Neural cell (in vitro differentiated cells): Measurements from ENCODE around the gene RBP5. TPM values are rescaled to one million over a fixed set of nuclear protein-coding genes. Genes with fewer than 3 reads are reported as not detected.

Source experiments
- H2AFZ ChIP-seq: fragments of 200-600, 300-800 bp; sonication (generic), shearing (Covaris generic); 2 replicates; pipeline ENCODE4 v1.6.0; 2014; ENCODE audit warnings: low read depth, mild to moderate bottlenecking, antibody characterized with exemption, low read length, moderate library complexity
- H3F3A ChIP-seq: fragments of 200-600 bp; shearing (Covaris generic); 2 replicates; pipeline ENCODE4 v1.6.1; 2016; ENCODE audit warnings: mild to moderate bottlenecking, moderate library complexity, mixed read lengths, antibody characterized with exemption, low read length; ENCODE audit not compliant: insufficient read depth, poor library complexity, severe bottlenecking
- H3K27ac ChIP-seq: fragments of 200-600, 300-800 bp; sonication (generic), shearing (Covaris generic); 2 replicates; pipeline ENCODE4 v1.5.1; 2014; ENCODE audit warnings: mild to moderate bottlenecking, low read length, moderate library complexity
- H3K27me3 ChIP-seq: fragments of 300-800, 200-600 bp; sonication (generic), shearing (Covaris generic); 2 replicates; pipeline ENCODE4 v1.6.0; 2014; ENCODE audit warnings: mild to moderate bottlenecking, low read depth, low read length, moderate library complexity; ENCODE audit not compliant: insufficient read depth
- H3K36me3 ChIP-seq: fragments of 300-800, 200-600 bp; sonication (generic), shearing (Covaris generic); 2 replicates; pipeline ENCODE4 v1.5.1; 2014; ENCODE audit warnings: mild to moderate bottlenecking, antibody characterized with exemption, low read length, moderate library complexity; ENCODE audit not compliant: insufficient read depth
- H3K4me2 ChIP-seq: fragments of 300-800, 200-600 bp; sonication (generic), shearing (Covaris generic); 2 replicates; pipeline ENCODE4 v1.6.0; 2014; ENCODE audit warnings: mild to moderate bottlenecking, low read length
- H3K4me3 ChIP-seq: fragments of 300-800, 200-600 bp; sonication (generic), shearing (Covaris generic); 2 replicates; pipeline ENCODE4 v1.5.1; 2014; ENCODE audit warnings: mild to moderate bottlenecking, low read length, moderate library complexity
- H3K79me2 ChIP-seq: fragments of 200-600 bp; shearing (Covaris generic); replicated peaks from 2 replicates; pipeline ENCODE4 v1.6.0; 2014; ENCODE audit warnings: mild to moderate bottlenecking, low read length, moderate library complexity; ENCODE audit not compliant: insufficient read depth
- H3K9ac ChIP-seq: fragments of 300-800, 200-600 bp; sonication (generic), shearing (Covaris generic); 2 replicates; pipeline ENCODE4 v1.6.1; 2016; ENCODE audit warnings: mild to moderate bottlenecking, low read length, mixed read lengths
- H3K9me2 ChIP-seq: fragments of 200-600 bp; shearing (Covaris generic); 2 replicates; pipeline ENCODE4 v1.6.1; 2016; ENCODE audit warnings: mild to moderate bottlenecking, low read length, mixed read lengths; ENCODE audit not compliant: insufficient read depth
- H3K9me3 ChIP-seq: fragments of 200-600, 300-800 bp; sonication (generic), shearing (Covaris generic); 2 replicates; pipeline ENCODE4 v1.6.1; 2016; ENCODE audit warnings: mild to moderate bottlenecking, mixed run types, low read length, moderate library complexity, mixed read lengths
- H4K20me1 ChIP-seq: fragments of 200-600 bp; shearing (Covaris generic); 2 replicates; pipeline ENCODE4 v1.6.1; 2016; ENCODE audit warnings: mild to moderate bottlenecking, mixed run types; ENCODE audit not compliant: insufficient read depth
- EP300 ChIP-seq: fragments of 450-650 bp; conservative IDR thresholded peaks from 2 replicates; pipeline ENCODE4 v1.6.1; 2014; ENCODE audit warnings: antibody characterized with exemption, mild to moderate bottlenecking, moderate library complexity; ENCODE audit not compliant: poor library complexity, severe bottlenecking
- EZH2 ChIP-seq: fragments of 200-600, 300-800 bp; shearing (Covaris generic), sonication (generic); IDR thresholded peaks from 2 replicates; pipeline ENCODE4 v1.6.1; 2014; ENCODE audit warnings: antibody characterized with exemption, low read length, borderline replicate concordance, mild to moderate bottlenecking; ENCODE audit not compliant: insufficient read depth, poor library complexity, severe bottlenecking
- MXI1 ChIP-seq: fragments of 450-650 bp; conservative IDR thresholded peaks from 2 replicates; pipeline ENCODE4 v1.6.1; 2014; ENCODE audit warnings: antibody characterized with exemption, mild to moderate bottlenecking; ENCODE audit not compliant: poor library complexity, severe bottlenecking
- POLR2AphosphoS5 ChIP-seq: IDR thresholded peaks from 2 replicates; pipeline ENCODE4 v1.6.1; 2012
- RAD21 ChIP-seq: fragments of 450-650 bp; conservative IDR thresholded peaks from 2 replicates; pipeline ENCODE4 v1.6.1; 2014; ENCODE audit warnings: antibody characterized with exemption, mild to moderate bottlenecking, moderate library complexity
- SMC3 ChIP-seq: fragments of 450-650 bp; conservative IDR thresholded peaks from 2 replicates; pipeline ENCODE4 v1.6.1; 2014; ENCODE audit warnings: antibody characterized with exemption, mild to moderate bottlenecking, moderate library complexity; ENCODE audit not compliant: poor library complexity
- TAF1 ChIP-seq: IDR thresholded peaks from 2 replicates; pipeline ENCODE4 v1.6.1; 2012; ENCODE audit warnings: low read depth
- polyA plus RNA-seq: library from polyadenylated mRNA; depleted of rRNA; stranded (reverse); fragments of >200 nt; gene quantifications from 2 replicates; pipeline ENCODE4 v1.2.3, GENCODE V29; 2014
- TF ChIP-seq, protein P1 (sequence below): IDR thresholded peaks from 2 replicates; pipeline ENCODE4 v1.6.1; 2012; ENCODE audit warnings: borderline replicate concordance
- TF ChIP-seq, protein P2 (sequence below): fragments of 450-650 bp; IDR thresholded peaks from 2 replicates; pipeline ENCODE4 v1.5.1; 2014; ENCODE audit warnings: antibody characterized with exemption, mild to moderate bottlenecking, moderate library complexity; ENCODE audit not compliant: poor library complexity, severe bottlenecking

The RBP5 gene
- polyA plus RNA-seq, 1 donor from 2014 or later = 1.9 TPM

DNA sequence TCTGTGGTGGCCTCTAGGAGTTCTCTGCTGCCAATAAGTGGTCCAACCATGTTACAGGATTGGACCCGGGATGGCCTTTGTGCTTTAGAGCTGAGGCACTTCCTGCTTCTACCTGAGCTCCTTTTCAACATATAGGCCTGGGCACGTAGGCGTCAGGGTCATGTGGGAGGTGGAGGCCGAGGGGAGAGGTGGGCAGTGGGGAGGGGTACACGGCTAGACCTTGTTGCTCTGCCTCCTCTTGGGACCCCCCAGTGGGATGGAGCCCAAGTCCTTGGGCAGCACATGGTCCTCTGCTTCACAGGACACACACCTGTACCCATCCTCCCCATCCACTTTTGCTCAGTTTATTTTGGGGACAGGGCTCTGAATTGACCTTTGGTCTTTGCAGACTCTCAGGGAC is 7.4 kb downstream of the RBP5 start:
- Histone ChIP-seq H3K9ac (no peak overlapping the region), H3K27ac (no peak overlapping the region), H2AFZ (no peak overlapping the region), H3K27me3 (no peaks in the 10 kb centered on the region), H3K9me3 (no peaks in the 10 kb centered on the region), H4K20me1 (no peaks in the 10 kb centered on the region), H3K4me3 (no peak overlapping the region), H3K36me3 (no peaks in the 10 kb centered on the region), H3K9me2 (no peaks in the 10 kb centered on the region), H3F3A (no peaks in the 10 kb centered on the region), H3K79me2 (no peaks in the 10 kb centered on the region), H3K4me2 (no peak overlapping the region)
- TF ChIP-seq, protein P1, sequence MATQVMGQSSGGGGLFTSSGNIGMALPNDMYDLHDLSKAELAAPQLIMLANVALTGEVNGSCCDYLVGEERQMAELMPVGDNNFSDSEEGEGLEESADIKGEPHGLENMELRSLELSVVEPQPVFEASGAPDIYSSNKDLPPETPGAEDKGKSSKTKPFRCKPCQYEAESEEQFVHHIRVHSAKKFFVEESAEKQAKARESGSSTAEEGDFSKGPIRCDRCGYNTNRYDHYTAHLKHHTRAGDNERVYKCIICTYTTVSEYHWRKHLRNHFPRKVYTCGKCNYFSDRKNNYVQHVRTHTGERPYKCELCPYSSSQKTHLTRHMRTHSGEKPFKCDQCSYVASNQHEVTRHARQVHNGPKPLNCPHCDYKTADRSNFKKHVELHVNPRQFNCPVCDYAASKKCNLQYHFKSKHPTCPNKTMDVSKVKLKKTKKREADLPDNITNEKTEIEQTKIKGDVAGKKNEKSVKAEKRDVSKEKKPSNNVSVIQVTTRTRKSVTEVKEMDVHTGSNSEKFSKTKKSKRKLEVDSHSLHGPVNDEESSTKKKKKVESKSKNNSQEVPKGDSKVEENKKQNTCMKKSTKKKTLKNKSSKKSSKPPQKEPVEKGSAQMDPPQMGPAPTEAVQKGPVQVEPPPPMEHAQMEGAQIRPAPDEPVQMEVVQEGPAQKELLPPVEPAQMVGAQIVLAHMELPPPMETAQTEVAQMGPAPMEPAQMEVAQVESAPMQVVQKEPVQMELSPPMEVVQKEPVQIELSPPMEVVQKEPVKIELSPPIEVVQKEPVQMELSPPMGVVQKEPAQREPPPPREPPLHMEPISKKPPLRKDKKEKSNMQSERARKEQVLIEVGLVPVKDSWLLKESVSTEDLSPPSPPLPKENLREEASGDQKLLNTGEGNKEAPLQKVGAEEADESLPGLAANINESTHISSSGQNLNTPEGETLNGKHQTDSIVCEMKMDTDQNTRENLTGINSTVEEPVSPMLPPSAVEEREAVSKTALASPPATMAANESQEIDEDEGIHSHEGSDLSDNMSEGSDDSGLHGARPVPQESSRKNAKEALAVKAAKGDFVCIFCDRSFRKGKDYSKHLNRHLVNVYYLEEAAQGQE = no peak
- TF ChIP-seq EP300 (no peak), SMC3 (no peak), TAF1 (no peak), POLR2AphosphoS5 (no peak), EZH2 (no peak), RAD21 (no peak), MXI1 (no peak)
- TF ChIP-seq, protein P2, sequence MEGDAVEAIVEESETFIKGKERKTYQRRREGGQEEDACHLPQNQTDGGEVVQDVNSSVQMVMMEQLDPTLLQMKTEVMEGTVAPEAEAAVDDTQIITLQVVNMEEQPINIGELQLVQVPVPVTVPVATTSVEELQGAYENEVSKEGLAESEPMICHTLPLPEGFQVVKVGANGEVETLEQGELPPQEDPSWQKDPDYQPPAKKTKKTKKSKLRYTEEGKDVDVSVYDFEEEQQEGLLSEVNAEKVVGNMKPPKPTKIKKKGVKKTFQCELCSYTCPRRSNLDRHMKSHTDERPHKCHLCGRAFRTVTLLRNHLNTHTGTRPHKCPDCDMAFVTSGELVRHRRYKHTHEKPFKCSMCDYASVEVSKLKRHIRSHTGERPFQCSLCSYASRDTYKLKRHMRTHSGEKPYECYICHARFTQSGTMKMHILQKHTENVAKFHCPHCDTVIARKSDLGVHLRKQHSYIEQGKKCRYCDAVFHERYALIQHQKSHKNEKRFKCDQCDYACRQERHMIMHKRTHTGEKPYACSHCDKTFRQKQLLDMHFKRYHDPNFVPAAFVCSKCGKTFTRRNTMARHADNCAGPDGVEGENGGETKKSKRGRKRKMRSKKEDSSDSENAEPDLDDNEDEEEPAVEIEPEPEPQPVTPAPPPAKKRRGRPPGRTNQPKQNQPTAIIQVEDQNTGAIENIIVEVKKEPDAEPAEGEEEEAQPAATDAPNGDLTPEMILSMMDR = no peak

DNA sequence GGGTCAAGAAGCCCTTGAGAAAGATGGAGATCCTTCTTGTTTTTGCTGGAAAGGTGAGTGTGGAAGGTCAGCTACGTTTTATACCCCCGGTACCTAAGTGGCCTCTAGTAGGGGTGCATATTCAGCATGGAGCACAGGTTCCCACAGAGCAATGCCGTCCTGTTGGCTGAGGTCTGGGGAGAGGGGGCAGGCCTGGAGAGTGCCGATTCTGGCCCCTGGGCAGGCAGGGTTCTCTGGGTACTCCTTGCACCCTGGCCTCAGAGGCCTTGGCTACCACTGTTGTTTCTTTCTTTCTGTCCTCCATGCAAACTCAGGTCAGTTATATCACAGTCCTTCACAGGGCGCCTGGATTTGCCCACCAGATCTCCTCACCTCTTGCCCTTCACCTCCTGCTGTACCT is 8.5 kb downstream of the RBP5 start:
- no peak overlapping the region for H2AFZ ChIP-seq
- no peaks in the 10 kb centered on the region for H3K9me2 ChIP-seq
- no peak overlapping the region for H3K9ac ChIP-seq
- H3K9me3 ChIP-seq = no peaks in the 10 kb centered on the region
- H3K4me2 ChIP-seq = no peak overlapping the region
- TF ChIP-seq RAD21 (no peak), POLR2AphosphoS5 (no peak), EZH2 (no peak), EP300 (no peak), MXI1 (no peak), TAF1 (no peak), SMC3 (no peak)
- TF ChIP-seq, protein P2 = no peak
- TF ChIP-seq, protein P1 = no peak
- H3F3A ChIP-seq = no peaks in the 10 kb centered on the region
- H3K79me2 ChIP-seq = no peaks in the 10 kb centered on the region
- no peak overlapping the region for H3K4me3 ChIP-seq
- H4K20me1 ChIP-seq = no peaks in the 10 kb centered on the region
- no peak overlapping the region for H3K27ac ChIP-seq
- H3K27me3 ChIP-seq = no peaks in the 10 kb centered on the region
- no peaks in the 10 kb centered on the region for H3K36me3 ChIP-seq
